ENCODE results near the gene KREMEN2.

Gene KREMEN2

DNA sequence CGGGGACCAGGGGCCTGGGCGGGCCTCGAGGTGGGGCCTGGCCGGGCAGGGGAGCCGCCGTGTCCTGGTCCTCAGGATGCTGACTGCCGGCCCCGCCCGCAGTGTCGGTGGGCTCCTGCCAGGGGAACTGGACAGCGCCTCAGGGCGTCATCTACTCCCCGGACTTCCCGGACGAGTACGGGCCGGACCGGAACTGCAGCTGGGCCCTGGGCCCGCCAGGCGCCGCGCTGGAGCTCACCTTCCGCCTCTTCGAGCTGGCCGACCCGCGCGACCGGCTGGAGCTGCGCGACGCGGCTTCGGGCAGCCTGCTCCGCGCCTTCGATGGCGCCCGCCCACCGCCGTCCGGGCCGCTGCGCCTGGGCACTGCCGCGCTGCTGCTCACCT, 2.7 kb downstream of the KREMEN2 start:
- peak; percentile 16 for DNase-seq (ENCODE audit: low read depth)
- no peak overlapping the region for H3K4me3 ChIP-seq (ENCODE audit: low read depth, low read length)
- TF ChIP-seq, protein P1, sequence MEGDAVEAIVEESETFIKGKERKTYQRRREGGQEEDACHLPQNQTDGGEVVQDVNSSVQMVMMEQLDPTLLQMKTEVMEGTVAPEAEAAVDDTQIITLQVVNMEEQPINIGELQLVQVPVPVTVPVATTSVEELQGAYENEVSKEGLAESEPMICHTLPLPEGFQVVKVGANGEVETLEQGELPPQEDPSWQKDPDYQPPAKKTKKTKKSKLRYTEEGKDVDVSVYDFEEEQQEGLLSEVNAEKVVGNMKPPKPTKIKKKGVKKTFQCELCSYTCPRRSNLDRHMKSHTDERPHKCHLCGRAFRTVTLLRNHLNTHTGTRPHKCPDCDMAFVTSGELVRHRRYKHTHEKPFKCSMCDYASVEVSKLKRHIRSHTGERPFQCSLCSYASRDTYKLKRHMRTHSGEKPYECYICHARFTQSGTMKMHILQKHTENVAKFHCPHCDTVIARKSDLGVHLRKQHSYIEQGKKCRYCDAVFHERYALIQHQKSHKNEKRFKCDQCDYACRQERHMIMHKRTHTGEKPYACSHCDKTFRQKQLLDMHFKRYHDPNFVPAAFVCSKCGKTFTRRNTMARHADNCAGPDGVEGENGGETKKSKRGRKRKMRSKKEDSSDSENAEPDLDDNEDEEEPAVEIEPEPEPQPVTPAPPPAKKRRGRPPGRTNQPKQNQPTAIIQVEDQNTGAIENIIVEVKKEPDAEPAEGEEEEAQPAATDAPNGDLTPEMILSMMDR (conservative IDR thresholded peaks at IDR 0.05; ENCODE audit: low read depth, low read length), result no peak

DNA sequence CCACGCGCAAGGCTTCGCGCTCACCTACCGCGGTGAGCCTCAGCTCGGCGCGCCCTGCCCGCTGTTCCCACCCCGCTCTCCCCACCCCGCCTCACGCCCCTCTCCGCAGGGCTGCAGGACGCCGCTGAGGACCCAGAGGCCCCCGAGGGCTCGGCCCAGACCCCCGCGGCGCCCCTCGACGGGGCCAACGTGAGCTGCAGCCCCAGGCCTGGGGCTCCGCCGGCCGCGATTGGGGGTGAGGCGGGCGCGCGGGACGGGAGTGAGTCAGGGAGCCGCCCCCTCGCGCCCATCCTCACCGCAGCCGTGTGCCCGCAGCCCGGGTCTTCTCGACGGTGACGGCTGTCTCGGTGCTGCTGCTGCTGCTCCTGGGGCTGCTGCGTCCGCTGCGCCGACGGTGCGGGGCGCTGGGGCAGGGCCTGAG, 3.1 kb downstream of the KREMEN2 start:
- DNase-seq (ENCODE audit: low read depth), result no peak
- H3K4me3 ChIP-seq (ENCODE audit: low read depth, low read length), result no peak overlapping the region
- TF ChIP-seq, protein P1 (conservative IDR thresholded peaks at IDR 0.05; ENCODE audit: low read depth, low read length), result no peak

DNA sequence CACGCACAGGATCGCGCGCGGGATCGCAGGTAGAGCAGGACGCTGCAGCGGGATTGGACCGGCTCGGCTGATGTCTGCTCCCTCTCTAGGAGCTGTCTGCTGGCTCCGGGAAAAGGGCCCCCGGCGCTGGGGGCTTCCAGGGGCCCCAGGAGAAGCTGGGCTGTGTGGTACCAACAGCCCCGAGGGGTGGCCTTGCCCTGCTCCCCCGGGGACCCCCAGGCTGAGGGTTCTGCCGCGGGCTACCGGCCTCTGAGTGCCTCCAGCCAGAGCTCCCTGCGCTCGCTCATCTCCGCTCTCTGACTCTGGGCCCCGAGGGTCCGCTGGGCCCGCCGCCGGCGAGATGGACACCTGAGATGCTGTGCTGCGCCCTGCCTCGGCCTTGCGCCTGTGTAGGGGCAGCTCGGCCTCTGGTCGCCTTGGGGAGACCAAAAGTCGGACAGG, 3.7 kb downstream of the KREMEN2 start:
- H3K4me3 ChIP-seq (ENCODE audit: low read depth, low read length), result no peak overlapping the region
- TF ChIP-seq, protein P1 (conservative IDR thresholded peaks at IDR 0.05; ENCODE audit: low read depth, low read length), result no peak
- no peak for DNase-seq (ENCODE audit: low read depth)

DNA sequence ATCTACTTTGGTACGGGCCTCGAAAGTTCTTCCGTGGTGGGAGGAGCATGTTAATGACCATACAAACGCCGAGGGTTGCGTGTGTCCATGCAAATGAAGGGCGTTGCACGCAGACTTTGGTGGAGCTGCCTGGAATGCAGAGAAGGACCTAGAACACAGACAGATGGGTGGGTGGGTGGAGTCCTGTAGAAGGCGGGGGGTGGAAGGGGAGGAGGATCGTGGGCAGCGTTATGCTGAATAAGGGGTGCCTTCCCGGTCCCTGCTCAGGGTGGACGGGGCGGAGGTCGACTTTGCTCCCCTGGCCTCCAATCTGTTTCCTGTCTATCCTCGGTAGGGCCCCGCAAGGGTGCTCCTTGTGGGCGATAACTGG, 4.3 kb downstream of the KREMEN2 start:
- TF ChIP-seq, protein P1 (conservative IDR thresholded peaks at IDR 0.05; ENCODE audit: low read depth, low read length), result no peak
- DNase-seq (ENCODE audit: low read depth), result no peak
- peak overlapping the region; percentile 58 for H3K4me3 ChIP-seq (ENCODE audit: low read depth, low read length)

DNA sequence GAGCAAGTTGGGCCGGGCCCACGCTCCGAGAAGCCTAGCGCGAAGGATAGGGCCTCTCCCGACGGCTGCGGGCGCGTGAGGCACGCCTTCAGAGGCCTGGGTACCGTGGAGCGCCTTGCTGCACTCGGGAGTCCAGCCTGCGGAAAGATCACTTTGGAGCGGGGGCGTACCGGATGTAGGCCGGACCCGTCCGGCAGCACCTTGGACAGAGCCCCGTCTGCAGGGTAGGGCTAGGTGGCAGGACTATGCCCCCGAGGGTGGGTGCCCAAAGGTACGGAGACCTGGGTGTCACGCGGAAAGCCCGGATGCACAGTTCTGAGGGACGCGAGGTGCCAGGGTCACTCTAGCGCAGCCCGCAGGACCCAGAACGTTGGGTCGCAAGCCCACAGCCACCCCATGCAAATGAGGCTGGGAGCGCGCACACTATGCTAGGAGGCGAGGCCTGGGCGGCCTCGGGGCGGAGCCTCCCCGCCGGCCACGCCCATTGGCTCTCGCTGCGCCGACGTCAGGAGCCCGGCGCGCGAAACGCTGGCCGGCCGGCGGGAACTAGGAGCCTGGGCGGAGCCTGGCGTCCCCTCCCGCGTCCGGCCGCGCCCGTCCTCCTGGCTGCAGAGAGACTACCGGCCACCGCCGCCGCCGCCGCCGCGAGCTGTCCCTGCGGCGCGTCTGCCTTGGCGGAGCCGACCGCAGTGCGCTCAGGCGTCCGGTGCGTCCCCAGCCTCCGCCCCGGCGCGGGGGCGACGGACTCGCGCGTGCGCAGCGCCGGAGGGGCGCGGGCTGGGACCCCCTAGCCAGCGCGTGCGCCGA, 4.9 kb downstream of the KREMEN2 start, which contains the start of gene PAQR4:
Gene PAQR4, plus strand, starts transcription at position 611 of the 807 bp plus-strand sequence. CDS start 327 bp downstream, outside the sequence.
- H3K4me3 ChIP-seq (ENCODE audit: low read depth, low read length), result peak within 1 kb of the TSS; percentile 58
- DNase-seq (ENCODE audit: low read depth), result peak; percentile 85
- TF ChIP-seq, protein P1 (conservative IDR thresholded peaks at IDR 0.05; ENCODE audit: low read depth, low read length), result no peak

DNA sequence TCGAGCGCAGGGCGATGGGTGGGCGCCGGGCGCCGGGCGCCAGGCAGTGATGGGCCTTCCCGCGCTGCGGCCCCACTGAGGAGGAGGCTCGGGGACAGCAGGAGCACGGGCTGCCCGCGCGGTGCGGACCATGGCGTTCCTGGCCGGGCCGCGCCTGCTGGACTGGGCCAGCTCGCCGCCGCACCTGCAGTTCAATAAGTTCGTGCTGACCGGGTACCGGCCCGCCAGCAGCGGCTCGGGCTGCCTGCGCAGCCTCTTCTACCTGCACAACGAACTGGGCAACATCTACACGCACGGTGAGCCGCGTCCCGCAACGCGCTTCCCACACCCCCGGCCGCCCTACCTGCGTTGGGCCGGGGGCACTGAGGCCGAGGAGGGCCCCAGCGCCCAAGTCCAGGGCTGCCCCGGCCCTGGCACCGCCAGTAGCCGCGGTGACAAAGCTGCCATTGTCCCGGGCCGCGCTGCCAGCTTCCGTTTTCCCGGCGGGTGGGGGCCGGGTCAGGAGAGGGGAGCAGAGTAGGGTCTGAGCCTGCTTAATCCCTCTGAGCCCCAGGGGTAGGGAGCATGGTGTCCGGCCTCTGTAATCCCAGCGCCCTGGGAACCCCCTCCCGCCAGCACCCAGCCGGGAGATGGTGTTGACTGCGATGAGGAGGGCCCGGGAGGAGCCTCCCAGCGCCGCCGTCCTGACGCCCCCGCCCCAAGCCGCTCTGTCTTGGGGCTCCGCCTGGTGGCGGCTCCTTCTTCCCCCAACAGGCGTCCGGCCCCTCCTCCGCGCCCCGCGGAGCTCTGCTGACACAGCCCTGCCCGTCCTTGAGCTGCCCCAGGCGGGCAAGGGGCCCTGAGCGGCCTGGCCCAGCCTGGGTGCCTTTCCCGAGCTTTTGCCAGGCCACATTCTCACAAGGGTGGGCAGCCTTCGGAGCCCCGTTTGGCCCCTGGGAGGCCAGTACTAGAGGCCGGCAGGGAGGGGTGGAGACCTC, 5.8 kb downstream of the KREMEN2 start:
- TF ChIP-seq, protein P1 (conservative IDR thresholded peaks at IDR 0.05; ENCODE audit: low read depth, low read length), result peak; percentile 49
- DNase-seq (ENCODE audit: low read depth), result peak; percentile 21
- peak overlapping the region; percentile 58 for H3K4me3 ChIP-seq (ENCODE audit: low read depth, low read length)
